OCI-LY3 (cell line): ENCODE data around the gene CEP162.

Experiments used
- CTCF ChIP-seq: fragments of 200-600, 300-600 bp; sonication (generic); IDR thresholded peaks from 2 replicates; pipeline ENCODE4 v1.5.1; 2014; ENCODE audit warnings: antibody characterized with exemption, low read length, low read depth
- EZH2phosphoT487 ChIP-seq: fragments of 200-600 bp; shearing (Covaris generic); IDR thresholded peaks from 2 replicates; pipeline ENCODE4 v1.6.1; 2018; ENCODE audit warnings: antibody characterized with exemption, mixed run types, low read depth

- TF ChIP-seq CTCF (no peak), EZH2phosphoT487 (no peak)
These were observed 124.4 kb downstream of the CEP162 start for GRCh38 chr6:84103029-84103428.
